HCT116 (cell line): ENCODE results near the gene WDR82. TPM values are rescaled to one million over a fixed set of nuclear protein-coding genes. Genes with fewer than 3 reads are reported as not detected.

Experiments used
- ATAC-seq: fragments of 200-7000 bp; cut with Tn5 transposase; 2 replicates; pipeline ENCODE4 v1.9.1; 2020; ENCODE audit warnings: mild to moderate bottlenecking, moderate library complexity
- BruUV-seq: library from RNA; stranded (reverse); fragments of 400-500 nt; replicated peaks from 2 replicates; lab custom pipeline; 2021; lab: Mats Ljungman, UMichigan
- CTCF ChIA-PET: fragments of 300-600 bp; sonication (Branson Sonifier 250); formaldehyde crosslinking; loops from one replicate; lab custom pipeline; 2021; ENCODE audit warnings: antibody characterized with exemption; lab: Charles Lee
- POLR2A ChIA-PET: fragments of 300-600, 350-600 bp; sonication (Branson Sonifier 250); formaldehyde crosslinking; loops from one replicate; lab custom pipeline; 2021; ENCODE audit warnings: antibody characterized with exemption; lab: Charles Lee
- RAD21 ChIA-PET, 2 experiments: fragments of 300-600 bp; sonication (Branson Sonifier 250); formaldehyde crosslinking; loops; one replicate each; lab custom pipeline; 2023; ENCODE audit warnings: low total read pairs in 2 of 2; ENCODE audit not compliant: uncharacterized antibody in 2 of 2, unreplicated experiment in 2 of 2, low non-redundant PET in 1 of 2; lab: Charles Lee
- DNase-seq: peaks from one replicate; pipeline ENCODE4 v3.0.0-alpha.2; 2010; ENCODE audit warnings: low read depth, low spot score
- H2AFZ ChIP-seq: fragments of 200-600 bp; shearing (Covaris generic), sonication (generic); 2 replicates; pipeline ENCODE4 v1.6.1; 2017; ENCODE audit warnings: low read depth, mixed run types, mixed read lengths, antibody characterized with exemption, low read length; ENCODE audit not compliant: poor library complexity, severe bottlenecking
- H3K27ac ChIP-seq: 2 replicates; pipeline ENCODE4 v1.5.1; 2012; ENCODE audit warnings: low read depth, low read length
- H3K27me3 ChIP-seq: fragments of 200-600 bp; sonication (generic); 2 replicates; pipeline ENCODE4 v1.6.1; 2016; ENCODE audit warnings: mixed run types, low read length, mixed read lengths; ENCODE audit not compliant: insufficient read depth
- H3K36me3 ChIP-seq, 2 experiments: fragments of 200-500 bp in 1 of 2; fragments of 200-600 bp in 1 of 2; sonication (Bioruptor generic) in 1 of 2; sonication (generic) in 1 of 2; 2 replicates each; pipeline versions ENCODE4 v1.5.1 to v1.6.1; 2014 to 2016; ENCODE audit warnings: low read length in 2 of 2, inconsistent platforms in 1 of 2, mixed read lengths in 1 of 2, mixed run types in 1 of 2; ENCODE audit not compliant: insufficient read depth in 2 of 2, control insufficient read depth in 1 of 2
- H3K4me1 ChIP-seq, 2 experiments: fragments of 200-600 bp in 1 of 2; sonication (generic) in 1 of 2; 2 replicates each; pipeline versions ENCODE4 v1.5.1 to v1.6.1; 2012 to 2017; ENCODE audit warnings: low read length in 2 of 2, inconsistent platforms in 1 of 2, mild to moderate bottlenecking in 1 of 2, mixed read lengths in 1 of 2, mixed run types in 1 of 2, moderate library complexity in 1 of 2; ENCODE audit not compliant: insufficient read depth in 2 of 2, control insufficient read depth in 1 of 2
- H3K4me2 ChIP-seq: fragments of 200-600 bp; sonication (generic); 2 replicates; pipeline ENCODE4 v1.6.1; 2017; ENCODE audit warnings: mixed run types, low read length, mixed read lengths
- H3K4me3 ChIP-seq, 2 experiments: fragments of 200-600 bp in 1 of 2; sonication (generic) in 1 of 2; replicated peaks in 1 of 2; 2 replicates each; pipeline ENCODE4 v1.5.1; 2011 to 2016; ENCODE audit warnings: low read length in 2 of 2, control low read depth in 1 of 2, low read depth in 1 of 2, mild to moderate bottlenecking in 1 of 2, mixed read lengths in 1 of 2, mixed run types in 1 of 2
- H3K79me2 ChIP-seq: fragments of 200-600 bp; sonication (generic); 2 replicates; pipeline ENCODE4 v1.6.1; 2017; ENCODE audit warnings: mild to moderate bottlenecking, mixed run types, low read length, moderate library complexity, mixed read lengths; ENCODE audit not compliant: insufficient read depth
- H3K9ac ChIP-seq: fragments of 200-600 bp; sonication (generic); 2 replicates; pipeline ENCODE4 v1.6.1; 2016; ENCODE audit warnings: low read length, mixed read lengths
- H3K9me2 ChIP-seq: fragments of 200-600 bp; sonication (generic), shearing (Covaris generic); 2 replicates; pipeline ENCODE4 v1.6.1; 2017; ENCODE audit warnings: mixed run types, mild to moderate bottlenecking, moderate library complexity; ENCODE audit not compliant: insufficient read depth
- H3K9me3 ChIP-seq, 2 experiments: fragments of 200-500 bp in 1 of 2; fragments of 200-600 bp in 1 of 2; sonication (Bioruptor generic) in 1 of 2; sonication (generic) in 1 of 2; 2 replicates each; pipeline ENCODE4 v1.6.1; 2014 to 2017; ENCODE audit warnings: low read length in 2 of 2, mixed read lengths in 2 of 2, inconsistent platforms in 1 of 2, low read depth in 1 of 2, mild to moderate bottlenecking in 1 of 2, mixed run types in 1 of 2, moderate library complexity in 1 of 2; ENCODE audit not compliant: control insufficient read depth in 1 of 2, insufficient read depth in 1 of 2
- H4K20me1 ChIP-seq: fragments of 200-600 bp; sonication (generic), shearing (Covaris generic); 2 replicates; pipeline ENCODE4 v1.6.1; 2017; ENCODE audit warnings: mixed run types, mild to moderate bottlenecking, moderate library complexity; ENCODE audit not compliant: insufficient read depth
- CBX3 ChIP-seq: IDR thresholded peaks from 2 replicates; pipeline ENCODE4 v1.6.1; 2012; ENCODE audit warnings: low read depth
- EZH2 ChIP-seq: fragments of 200-600 bp; sonication (generic); IDR thresholded peaks from 2 replicates; pipeline ENCODE4 v1.6.1; 2017; ENCODE audit warnings: antibody characterized with exemption, mixed run types
- EZH2phosphoT487 ChIP-seq: fragments of 200-600 bp; IDR thresholded peaks from 2 replicates; pipeline ENCODE4 v1.6.1; 2018; ENCODE audit warnings: antibody characterized with exemption, borderline replicate concordance
- FOSL1 ChIP-seq: IDR thresholded peaks from 2 replicates; pipeline ENCODE4 v1.6.1; 2012; ENCODE audit warnings: low read depth
- JUND ChIP-seq: IDR thresholded peaks from 2 replicates; pipeline ENCODE4 v1.6.1; 2012
- RAD21 ChIP-seq: IDR thresholded peaks from 2 replicates; pipeline ENCODE4 v1.6.1; 2012; ENCODE audit warnings: low read depth, mild to moderate bottlenecking
- SIN3A ChIP-seq: IDR thresholded peaks from 2 replicates; pipeline ENCODE4 v1.6.1; 2012; ENCODE audit warnings: low read depth
- SP1 ChIP-seq: IDR thresholded peaks from 2 replicates; pipeline ENCODE4 v1.6.1; 2012; ENCODE audit warnings: low read depth
- SRF ChIP-seq: IDR thresholded peaks from 2 replicates; pipeline ENCODE4 v1.6.1; 2012; ENCODE audit warnings: low read depth
- TCF7L2 ChIP-seq: IDR thresholded peaks from 2 replicates; pipeline ENCODE4 v1.7.0; 2011; ENCODE audit warnings: borderline replicate concordance, inconsistent platforms; ENCODE audit not compliant: insufficient read depth, insufficient read length; ENCODE audit errors: extremely low read depth
- YY1 ChIP-seq: IDR thresholded peaks from 2 replicates; pipeline ENCODE4 v1.6.1; 2011; ENCODE audit warnings: low read length, low read depth, moderate library complexity, mild to moderate bottlenecking; ENCODE audit not compliant: insufficient replicate concordance; ENCODE audit errors: extremely low read depth
- ZNF274 ChIP-seq: fragments of 200-500 bp; sonication (Bioruptor generic); IDR thresholded peaks from 2 replicates; pipeline ENCODE4 v1.6.1; 2014; ENCODE audit warnings: mild to moderate bottlenecking, low read depth, low read length, inconsistent platforms
- intact Hi-C: fragments of 100-400 bp; cut with micrococcal nuclease; formaldehyde crosslinking; loops from 2 replicates; pipeline ENCODE4 v1.10.0; 2022
- total RNA-seq: library from RNA; stranded (reverse); gene quantifications from one replicate; pipeline ENCODE4 v1.2.1, GENCODE V29; 2021; ENCODE audit not compliant: unreplicated experiment
- TF ChIP-seq, protein P1 (sequence below): IDR thresholded peaks from 2 replicates; pipeline ENCODE4 v1.6.1; 2011; ENCODE audit warnings: mild to moderate bottlenecking, low read length, moderate library complexity; ENCODE audit not compliant: insufficient replicate concordance; ENCODE audit errors: extremely low read depth
- TF ChIP-seq, protein P2 (sequence below): IDR thresholded peaks from 2 replicates; pipeline ENCODE4 v1.6.1; 2012
- TF ChIP-seq, protein P3 (sequence below): IDR thresholded peaks from 2 replicates; pipeline ENCODE4 v1.6.1; 2012; ENCODE audit warnings: low read depth

The WDR82 gene
- total RNA-seq, 1 experiment from 2014 or later, result 89.7 TPM

DNA sequence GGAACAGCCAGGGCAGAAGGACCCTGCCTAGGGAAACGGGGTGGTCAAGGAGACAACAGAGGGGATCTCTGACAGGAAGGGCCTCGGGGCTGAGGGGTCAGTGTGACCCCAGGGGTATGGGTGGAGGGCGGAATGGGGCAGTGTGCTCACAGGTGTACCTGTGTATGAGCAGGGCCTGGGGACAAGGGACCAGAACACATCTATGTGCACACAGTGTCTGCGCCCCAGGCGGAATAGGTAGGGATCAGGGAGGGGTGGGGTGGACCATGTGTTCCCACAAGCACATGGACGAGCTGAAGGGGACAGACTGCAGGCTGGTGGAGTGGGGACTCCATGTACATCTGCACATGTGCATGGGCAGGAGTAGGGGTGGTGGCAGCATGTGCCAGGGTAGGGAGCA lies 48.0 kb downstream of the WDR82 start:
- H3K27ac ChIP-seq, result no peak overlapping the region
- ChIA-PET CTCF (interaction anchor here (1.1 to 2.8 kb wide), 3 partner anchors 10 to 108 kb away, joined by 7 to 37 read pairs (median 16); no protein-coding TSS in a partner anchor), POLR2A (no interaction called here), RAD21 (no interaction called here)
- H3K9me2 ChIP-seq, result no peaks in the 10 kb centered on the region
- no peak for TF ChIP-seq EZH2phosphoT487
- no peak for TF ChIP-seq YY1
- TF ChIP-seq, protein P1, sequence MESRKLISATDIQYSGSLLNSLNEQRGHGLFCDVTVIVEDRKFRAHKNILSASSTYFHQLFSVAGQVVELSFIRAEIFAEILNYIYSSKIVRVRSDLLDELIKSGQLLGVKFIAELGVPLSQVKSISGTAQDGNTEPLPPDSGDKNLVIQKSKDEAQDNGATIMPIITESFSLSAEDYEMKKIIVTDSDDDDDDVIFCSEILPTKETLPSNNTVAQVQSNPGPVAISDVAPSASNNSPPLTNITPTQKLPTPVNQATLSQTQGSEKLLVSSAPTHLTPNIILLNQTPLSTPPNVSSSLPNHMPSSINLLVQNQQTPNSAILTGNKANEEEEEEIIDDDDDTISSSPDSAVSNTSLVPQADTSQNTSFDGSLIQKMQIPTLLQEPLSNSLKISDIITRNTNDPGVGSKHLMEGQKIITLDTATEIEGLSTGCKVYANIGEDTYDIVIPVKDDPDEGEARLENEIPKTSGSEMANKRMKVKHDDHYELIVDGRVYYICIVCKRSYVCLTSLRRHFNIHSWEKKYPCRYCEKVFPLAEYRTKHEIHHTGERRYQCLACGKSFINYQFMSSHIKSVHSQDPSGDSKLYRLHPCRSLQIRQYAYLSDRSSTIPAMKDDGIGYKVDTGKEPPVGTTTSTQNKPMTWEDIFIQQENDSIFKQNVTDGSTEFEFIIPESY, result no peak
- TF ChIP-seq ZNF274, result no peak
- no peak for TF ChIP-seq CBX3
- no peak for TF ChIP-seq SIN3A
- TF ChIP-seq, protein P2, sequence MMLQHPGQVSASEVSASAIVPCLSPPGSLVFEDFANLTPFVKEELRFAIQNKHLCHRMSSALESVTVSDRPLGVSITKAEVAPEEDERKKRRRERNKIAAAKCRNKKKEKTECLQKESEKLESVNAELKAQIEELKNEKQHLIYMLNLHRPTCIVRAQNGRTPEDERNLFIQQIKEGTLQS, result no peak
- TF ChIP-seq TCF7L2, result no peak
- no peak for TF ChIP-seq FOSL1
- TF ChIP-seq EZH2, result no peak
- no peak for TF ChIP-seq JUND
- TF ChIP-seq RAD21, result no peak
- TF ChIP-seq, protein P3, sequence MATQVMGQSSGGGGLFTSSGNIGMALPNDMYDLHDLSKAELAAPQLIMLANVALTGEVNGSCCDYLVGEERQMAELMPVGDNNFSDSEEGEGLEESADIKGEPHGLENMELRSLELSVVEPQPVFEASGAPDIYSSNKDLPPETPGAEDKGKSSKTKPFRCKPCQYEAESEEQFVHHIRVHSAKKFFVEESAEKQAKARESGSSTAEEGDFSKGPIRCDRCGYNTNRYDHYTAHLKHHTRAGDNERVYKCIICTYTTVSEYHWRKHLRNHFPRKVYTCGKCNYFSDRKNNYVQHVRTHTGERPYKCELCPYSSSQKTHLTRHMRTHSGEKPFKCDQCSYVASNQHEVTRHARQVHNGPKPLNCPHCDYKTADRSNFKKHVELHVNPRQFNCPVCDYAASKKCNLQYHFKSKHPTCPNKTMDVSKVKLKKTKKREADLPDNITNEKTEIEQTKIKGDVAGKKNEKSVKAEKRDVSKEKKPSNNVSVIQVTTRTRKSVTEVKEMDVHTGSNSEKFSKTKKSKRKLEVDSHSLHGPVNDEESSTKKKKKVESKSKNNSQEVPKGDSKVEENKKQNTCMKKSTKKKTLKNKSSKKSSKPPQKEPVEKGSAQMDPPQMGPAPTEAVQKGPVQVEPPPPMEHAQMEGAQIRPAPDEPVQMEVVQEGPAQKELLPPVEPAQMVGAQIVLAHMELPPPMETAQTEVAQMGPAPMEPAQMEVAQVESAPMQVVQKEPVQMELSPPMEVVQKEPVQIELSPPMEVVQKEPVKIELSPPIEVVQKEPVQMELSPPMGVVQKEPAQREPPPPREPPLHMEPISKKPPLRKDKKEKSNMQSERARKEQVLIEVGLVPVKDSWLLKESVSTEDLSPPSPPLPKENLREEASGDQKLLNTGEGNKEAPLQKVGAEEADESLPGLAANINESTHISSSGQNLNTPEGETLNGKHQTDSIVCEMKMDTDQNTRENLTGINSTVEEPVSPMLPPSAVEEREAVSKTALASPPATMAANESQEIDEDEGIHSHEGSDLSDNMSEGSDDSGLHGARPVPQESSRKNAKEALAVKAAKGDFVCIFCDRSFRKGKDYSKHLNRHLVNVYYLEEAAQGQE, result no peak
- no peak for TF ChIP-seq SRF
- TF ChIP-seq SP1, result no peak
- DNase-seq, result no peak
- H3K4me2 ChIP-seq, result no peak overlapping the region
- H4K20me1 ChIP-seq, result no peaks in the 10 kb centered on the region
- peaks cover under 1% of the 10 kb centered on the region; the same call in 1 of the 2 replicates for H3K79me2 ChIP-seq
- H3K4me3 ChIP-seq, result no peak overlapping the region
- H3K9me3 ChIP-seq, result no peaks in the 10 kb centered on the region
- no peak overlapping the region for H2AFZ ChIP-seq
- no peak for ATAC-seq
- no peaks in the 10 kb centered on the region for H3K4me1 ChIP-seq
- peaks cover 17% of the 10 kb centered on the region in 2 experiments; a peak in 3 of 4 replicates for H3K36me3 ChIP-seq
- BruUV-seq, result no TSS peak
- H3K9ac ChIP-seq, result no peak overlapping the region
- H3K27me3 ChIP-seq, result no peaks in the 10 kb centered on the region
- intact Hi-C loops, result no loop called here
